ENCODE measurements around the gene GK.
"Not testable (repeated sequence)": the region's sequence is repeated elsewhere in the genome, so short reads cannot be mapped to it uniquely, and the experiment has no call there.

Gene GK

GRCh38 chrX:30654989-30655607 is 1.9 kb downstream of the GK start:
- no peak for DNase-seq

GRCh38 chrX:30655991-30656390 is 2.8 kb downstream of the GK start:
- DNase-seq: no peak

DNA sequence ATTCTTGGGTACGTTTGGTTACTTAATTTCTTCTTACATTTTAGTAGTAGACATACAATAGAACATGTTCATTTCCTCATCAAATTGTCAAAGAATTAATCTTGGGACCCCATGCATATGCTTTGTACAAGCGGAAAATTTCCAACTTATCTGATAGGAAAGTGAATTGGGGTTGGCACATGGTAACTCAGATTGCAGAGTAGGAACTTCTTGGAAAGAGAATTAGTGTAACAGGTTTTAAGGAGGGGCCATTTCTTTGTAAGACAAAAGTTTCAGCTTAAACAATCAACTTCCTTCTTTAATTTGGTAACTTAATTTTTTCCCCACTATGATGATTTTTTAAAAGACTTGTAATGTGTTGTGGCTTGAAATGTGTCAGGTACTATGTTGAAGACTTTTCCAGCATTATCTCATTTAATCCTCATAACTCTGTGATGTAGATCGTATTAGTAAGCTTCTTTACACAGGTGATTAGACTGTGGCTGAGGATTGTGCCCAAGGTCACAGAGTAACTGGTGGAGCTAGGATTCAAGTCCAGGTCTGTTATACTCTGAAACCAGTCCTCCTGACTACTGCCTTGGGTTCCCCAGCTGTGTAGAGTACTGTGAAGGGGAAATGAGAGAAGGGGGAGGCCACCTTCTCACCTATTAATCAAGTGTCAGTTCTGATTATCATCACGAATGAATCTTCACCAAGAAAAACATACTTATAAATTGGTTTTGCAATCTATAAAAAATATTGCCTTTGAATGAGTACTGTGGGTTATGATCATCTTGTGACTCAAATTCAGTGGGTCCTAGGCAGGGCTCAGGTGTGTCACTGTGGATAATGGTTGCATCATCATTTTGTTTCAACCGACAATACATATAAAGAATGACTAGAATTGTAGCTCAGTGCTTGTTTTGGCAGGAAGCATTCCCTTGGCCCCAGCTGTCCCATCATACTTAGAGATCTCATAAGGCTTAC is 4.3 kb downstream of the GK start:
- DNase-seq: no peak

GRCh38 chrX:30659421-30659820 is 6.2 kb downstream of the GK start:
- no peak for DNase-seq

- DNase-seq: no peak
Observed at GRCh38 chrX:30661228-30661627, 8.0 kb downstream of the GK start.

- DNase-seq: no peak
Observed at GRCh38 chrX:30663322-30663721, 10.1 kb downstream of the GK start.

DNA sequence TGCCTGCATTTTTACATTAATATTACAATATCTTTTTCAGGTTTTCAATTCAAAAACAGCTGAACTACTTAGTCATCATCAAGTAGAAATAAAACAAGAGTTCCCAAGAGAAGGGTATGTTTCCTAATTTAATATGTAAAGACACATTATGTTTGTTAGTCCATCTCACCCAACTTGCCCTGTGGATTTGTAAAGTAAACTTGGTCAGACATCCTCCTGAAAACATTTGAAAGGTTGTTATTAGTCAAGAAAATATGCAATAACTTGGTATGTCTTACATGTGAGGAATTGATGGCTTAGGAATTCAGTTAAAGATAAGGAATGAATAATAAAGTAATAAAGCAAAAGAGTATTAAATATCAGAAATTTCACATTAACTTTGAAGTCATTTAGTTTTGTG is 12.2 kb downstream of the GK start:
- DNase-seq: no peak

GRCh38 chrX:30666094-30666493 is 12.9 kb downstream of the GK start:
- DNase-seq: no peak

GRCh38 chrX:30668581-30668980 is 15.4 kb downstream of the GK start:
- no peak for DNase-seq

GRCh38 chrX:30671189-30671588 is 18.0 kb downstream of the GK start:
- DNase-seq: not testable (repeated sequence)

DNA sequence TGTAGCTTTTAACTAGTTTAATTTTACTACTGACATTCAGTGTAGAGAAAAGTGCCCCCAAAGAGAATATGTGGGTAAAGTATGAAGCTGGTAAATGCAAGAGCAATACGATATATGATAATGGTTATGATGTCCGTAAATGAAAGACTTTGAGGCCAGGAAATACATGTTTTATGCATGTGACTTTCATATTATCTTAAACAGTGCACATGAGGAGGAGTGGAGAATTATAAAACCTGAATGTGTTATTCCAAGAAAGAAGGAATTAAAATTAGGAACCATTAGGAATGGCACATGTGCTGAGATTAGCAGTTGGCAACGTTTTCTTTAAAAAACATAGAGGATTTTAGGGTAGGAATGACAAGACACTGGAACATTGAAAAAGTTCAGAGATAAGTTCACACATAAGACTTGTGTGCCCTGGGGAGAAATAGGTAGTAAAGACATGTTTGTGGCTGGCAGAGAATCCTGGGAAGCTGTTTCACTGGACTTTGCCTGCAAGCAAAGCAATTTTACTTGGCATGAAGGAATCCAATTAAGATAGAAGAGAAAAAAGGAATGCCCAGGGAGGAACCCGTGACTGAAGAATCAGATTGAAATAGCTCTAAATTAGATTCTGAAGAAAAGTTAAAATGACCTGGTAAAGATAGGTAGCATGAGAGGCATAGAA is 20.0 kb downstream of the GK start:
- DNase-seq: no peak

DNA sequence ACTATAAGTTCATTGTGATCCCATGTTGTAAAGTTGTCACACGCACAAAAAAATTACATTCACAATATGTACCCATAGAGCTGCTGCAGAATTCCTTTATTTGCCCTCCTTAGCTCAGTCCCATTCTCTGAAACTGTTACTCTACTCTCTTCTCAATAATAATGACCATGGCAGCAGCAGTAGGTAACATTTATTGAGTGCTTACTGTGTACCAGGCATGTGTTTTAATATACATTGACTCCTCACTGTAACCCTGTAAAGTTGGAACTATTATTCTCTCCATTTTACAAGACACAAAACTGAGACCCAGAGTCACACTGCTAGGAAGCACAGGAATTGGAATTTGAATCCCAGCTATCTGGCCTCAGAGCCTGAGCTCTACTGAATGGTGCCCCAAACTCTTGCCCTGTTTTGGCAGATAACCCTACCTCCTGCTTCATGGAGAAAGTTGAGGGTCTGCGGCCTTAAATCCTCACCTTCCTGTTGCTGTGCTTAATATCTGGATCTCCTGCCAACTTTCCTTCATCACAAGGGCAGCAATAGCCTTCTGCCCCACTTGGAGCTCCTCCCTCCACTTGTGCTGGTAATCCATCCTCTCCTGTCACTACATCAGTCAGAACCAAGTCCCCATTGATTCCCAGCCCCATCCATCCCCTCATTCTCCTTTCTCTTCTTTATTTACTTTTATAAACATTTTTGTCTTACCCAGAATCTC is 20.8 kb downstream of the GK start:
- no peak for DNase-seq

DNA sequence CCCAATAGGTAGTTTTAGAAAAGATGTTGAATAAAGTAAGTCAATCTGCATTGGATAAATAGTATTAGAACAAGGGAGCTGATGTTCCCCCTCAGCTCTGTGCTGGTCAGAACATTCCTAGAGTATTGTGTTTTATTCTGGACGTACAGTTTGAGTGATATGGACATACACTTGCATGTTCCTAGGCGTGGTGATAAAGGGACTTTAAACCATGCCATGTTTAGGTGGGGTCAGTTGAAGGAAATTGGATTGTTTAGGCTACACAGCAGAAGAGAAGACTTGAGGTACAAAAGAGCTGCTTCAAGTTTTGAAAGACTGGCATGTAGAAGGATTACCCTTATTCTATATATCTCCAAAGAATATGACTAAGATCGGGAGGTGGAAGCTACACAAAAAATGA is 21.6 kb downstream of the GK start:
- no peak for DNase-seq

DNA sequence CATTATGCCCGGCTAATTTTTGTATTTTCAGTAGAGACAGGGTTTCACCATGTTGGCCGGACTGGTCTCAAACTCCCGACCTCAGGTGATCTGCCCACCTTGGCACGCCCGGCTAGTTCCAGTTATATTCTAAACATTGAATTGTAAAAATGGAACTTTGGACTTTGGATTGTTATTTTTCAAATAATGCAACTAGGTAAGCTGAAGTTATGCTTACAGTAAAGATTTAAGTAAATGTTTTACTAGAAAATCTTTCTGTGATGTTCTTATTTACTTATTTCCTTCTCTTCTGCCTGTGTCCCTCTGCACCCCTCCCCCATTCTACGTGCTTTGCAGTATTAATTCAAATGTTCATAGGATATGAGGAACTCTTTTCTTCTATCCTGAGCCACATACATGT is 26.1 kb downstream of the GK start:
- no peak for DNase-seq

- DNase-seq: no peak
Observed at GRCh38 chrX:30680618-30681017, 27.4 kb downstream of the GK start.

- DNase-seq: no peak
Observed at GRCh38 chrX:30688641-30689040, 35.4 kb downstream of the GK start.

DNA sequence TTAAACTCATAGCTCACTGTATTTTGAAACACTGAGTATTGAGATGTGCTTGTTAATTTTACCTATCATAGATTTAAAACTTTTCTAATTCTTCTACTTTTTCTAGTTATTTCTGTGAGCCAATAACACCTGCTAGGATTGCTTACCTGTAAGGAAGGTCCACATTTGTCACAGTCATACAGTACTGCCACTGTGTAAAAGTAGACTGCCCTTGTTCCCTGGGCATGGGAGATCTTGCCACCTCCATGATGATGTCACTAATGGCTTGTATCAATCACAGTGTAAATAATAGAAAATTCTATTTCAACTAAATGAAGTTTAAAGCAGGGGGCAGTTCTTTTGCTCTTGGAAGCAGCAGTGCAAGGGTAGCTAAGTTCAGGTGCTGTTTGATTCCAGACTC is 35.9 kb downstream of the GK start:
- DNase-seq: no peak

DNA sequence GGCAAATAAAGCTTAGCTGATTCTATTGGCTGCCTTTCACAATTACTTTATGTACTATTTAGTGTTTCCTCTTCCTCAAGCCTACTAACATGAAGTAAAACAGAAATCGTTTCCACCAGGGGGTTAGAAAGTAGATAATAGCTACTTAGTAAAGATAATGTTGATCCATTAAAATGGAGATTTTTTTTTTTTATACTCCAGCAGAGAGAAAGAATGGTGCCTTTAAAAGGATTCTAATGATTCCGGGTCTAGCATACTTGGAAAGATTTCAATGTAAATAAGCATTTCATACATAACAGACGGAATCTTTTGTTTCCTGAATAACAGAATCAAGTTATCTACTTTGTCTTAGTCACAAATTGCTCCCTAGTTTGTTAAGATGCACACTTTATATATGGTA is 37.1 kb downstream of the GK start:
- DNase-seq: no peak

DNA sequence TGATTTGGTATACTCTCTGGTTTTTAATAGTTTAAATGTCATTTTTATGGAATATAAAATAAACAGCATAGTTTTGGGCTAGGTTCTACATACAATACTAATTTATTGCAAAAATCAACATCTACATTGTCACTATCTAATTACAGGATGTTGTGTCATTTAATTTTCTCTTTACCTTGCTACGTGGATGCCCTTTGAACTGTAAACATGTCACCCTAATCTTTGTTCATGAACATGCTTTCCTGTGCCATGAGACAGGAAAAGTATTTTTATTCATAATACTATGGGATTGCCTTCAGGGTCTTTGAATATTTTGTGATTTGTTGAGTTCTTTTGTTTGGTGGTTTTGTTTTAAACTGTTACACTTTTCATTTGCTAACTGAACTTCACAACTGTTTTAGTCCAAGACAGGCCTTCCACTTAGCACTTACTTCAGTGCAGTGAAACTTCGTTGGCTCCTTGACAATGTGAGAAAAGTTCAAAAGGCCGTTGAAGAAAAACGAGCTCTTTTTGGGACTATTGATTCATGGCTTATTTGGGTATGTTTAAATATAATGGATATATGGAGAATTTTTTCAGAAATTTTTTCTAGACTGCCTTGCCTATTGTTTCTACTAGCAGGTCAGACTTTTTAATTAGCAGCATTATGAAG is 40.9 kb downstream of the GK start:
- DNase-seq: no peak

- no peak for DNase-seq
Observed at GRCh38 chrX:30702736-30703135, 49.5 kb downstream of the GK start.

DNA sequence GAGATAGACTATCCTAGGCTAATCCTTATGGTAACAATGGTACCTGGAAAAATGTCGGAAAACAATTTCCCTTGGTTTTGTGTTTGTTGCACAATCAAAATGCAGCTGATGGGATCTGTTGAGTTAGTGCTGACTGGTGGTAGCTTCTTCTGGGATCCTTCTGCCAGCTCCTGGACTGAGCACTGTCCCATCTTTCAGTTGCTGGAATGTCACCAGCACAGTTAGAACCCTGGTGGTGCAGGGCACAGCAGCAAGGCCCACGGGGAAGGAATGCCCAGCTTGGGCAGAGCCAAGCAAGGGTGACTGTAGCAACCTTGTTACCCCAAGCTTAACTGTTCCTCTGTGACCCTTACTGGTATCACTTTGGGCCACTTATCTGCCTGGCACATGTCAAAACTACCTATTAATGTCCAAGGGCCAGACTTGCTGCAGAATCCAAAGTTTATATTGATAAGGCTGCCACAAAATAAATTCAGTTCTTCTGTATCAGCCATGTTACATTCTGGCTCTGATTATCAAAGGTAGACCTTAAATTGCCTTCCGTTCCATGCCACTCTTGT is 53.1 kb downstream of the GK start:
- DNase-seq: no peak

GRCh38 chrX:30712214-30712613 is 59.0 kb downstream of the GK start:
- no peak for DNase-seq
